GM12874 (cell line): ENCODE results near the gene COL15A1.

Source experiments
- CTCF ChIP-seq: IDR thresholded peaks from 2 replicates; pipeline ENCODE4 v1.5.1; 2011; ENCODE audit warnings: low read depth, mild to moderate bottlenecking, control low read depth, low read length, moderate library complexity; ENCODE audit not compliant: insufficient read depth

COL15A1 gene

GRCh38 chr9:99011161-99011709, 67.5 kb downstream of the COL15A1 start:
- no peak for TF ChIP-seq CTCF

- no peak for TF ChIP-seq CTCF
Measured at GRCh38 chr9:99012957-99013512, 69.3 kb downstream of the COL15A1 start.

DNA sequence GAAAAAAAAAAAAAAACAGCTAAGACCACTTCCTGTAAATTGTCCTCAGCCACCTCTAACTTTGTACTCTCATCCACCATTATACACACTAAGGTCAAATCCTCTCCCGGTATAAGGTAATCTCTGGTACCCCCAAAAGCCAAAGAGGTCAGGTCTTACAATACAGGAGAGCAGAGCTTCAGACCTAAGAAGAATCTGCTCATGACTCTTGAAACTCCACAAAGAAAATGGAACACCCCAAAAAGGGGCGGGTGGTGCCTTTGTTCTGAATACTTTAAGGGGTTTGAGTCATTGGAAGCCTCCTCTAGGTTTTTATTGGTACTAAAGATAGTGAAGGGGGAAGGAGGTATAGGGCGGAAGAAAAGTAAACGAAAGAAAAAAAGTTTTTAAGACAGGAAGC, 69.8 kb downstream of the COL15A1 start:
- no peak for TF ChIP-seq CTCF

- TF ChIP-seq CTCF = no peak
Measured at GRCh38 chr9:99015448-99015847, 71.7 kb downstream of the COL15A1 start.

DNA sequence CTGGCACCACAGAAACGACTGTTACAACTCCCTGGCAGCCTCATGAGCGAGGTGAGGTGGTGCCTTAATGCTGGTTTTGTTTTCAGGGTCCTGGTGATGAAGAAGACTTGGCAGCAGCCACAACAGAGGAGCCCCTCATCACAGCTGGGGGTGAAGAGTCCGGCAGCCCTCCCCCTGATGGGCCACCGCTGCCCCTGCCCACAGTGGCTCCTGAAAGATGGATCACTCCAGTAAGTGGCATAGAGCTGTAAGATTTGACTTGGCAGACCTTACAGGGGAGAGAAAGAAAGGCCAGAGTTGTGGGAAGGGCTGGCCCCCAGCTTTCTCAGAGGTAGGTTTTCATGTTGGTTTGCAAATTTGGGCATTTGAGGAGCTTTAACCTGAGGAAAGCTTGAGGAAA, 72.2 kb downstream of the COL15A1 start:
- TF ChIP-seq CTCF = no peak

GRCh38 chr9:99016681-99017387, 73.1 kb downstream of the COL15A1 start:
- no peak for TF ChIP-seq CTCF

DNA sequence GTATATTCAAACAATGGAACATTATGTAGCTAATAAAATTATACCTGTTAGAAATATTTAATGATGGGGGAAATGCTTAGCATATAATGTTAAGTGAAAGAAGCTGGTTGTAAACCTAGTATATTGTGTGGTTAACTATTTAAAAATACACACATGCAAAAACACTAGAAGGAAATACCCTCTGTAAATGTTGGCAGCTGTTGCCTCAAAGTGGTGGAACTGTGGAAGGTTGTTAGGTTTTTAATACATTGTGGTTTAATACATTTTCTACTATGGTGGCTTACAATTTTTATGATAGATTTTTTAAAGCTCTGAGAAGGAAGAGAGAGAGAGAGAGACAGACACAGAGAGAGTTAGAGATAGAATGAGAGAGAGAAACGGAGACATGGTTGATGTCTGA, 74.9 kb downstream of the COL15A1 start:
- TF ChIP-seq CTCF = no peak
